ENCODE data around the gene FIBP.

The FIBP gene

GRCh38 chr11:65892661-65893317 lies 4.5 kb upstream of the FIBP start:
- no peak for TF ChIP-seq EGR1 (IDR thresholded peaks at IDR 0.05)
- no peak for TF ChIP-seq CREB1 (IDR thresholded peaks at IDR 0.05; ENCODE audit: low read depth)
- TF ChIP-seq CEBPB (IDR thresholded peaks at IDR 0.05): no peak
- TF ChIP-seq MAX (IDR thresholded peaks at IDR 0.05): no peak
- no peak for TF ChIP-seq FOXM1 (IDR thresholded peaks at IDR 0.05; ENCODE audit: borderline replicate concordance, low read depth)
- no peak for TF ChIP-seq TEAD4 (IDR thresholded peaks at IDR 0.05)
- TF ChIP-seq TAF1 (IDR thresholded peaks at IDR 0.05; ENCODE audit: low read depth): no peak
- TF ChIP-seq, protein P1, sequence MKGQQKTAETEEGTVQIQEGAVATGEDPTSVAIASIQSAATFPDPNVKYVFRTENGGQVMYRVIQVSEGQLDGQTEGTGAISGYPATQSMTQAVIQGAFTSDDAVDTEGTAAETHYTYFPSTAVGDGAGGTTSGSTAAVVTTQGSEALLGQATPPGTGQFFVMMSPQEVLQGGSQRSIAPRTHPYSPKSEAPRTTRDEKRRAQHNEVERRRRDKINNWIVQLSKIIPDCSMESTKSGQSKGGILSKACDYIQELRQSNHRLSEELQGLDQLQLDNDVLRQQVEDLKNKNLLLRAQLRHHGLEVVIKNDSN (IDR thresholded peaks at IDR 0.05): no peak
- no peak for TF ChIP-seq YY1 (IDR thresholded peaks at IDR 0.05; ENCODE audit: low read depth)
- TF ChIP-seq TCF12 (IDR thresholded peaks at IDR 0.05; ENCODE audit: low read depth): no peak
- TF ChIP-seq REST (IDR thresholded peaks at IDR 0.05; ENCODE audit: low read depth): no peak
- TF ChIP-seq ZBTB7A (IDR thresholded peaks at IDR 0.05; ENCODE audit: low read depth): no peak
- no peak for TF ChIP-seq RAD21 (IDR thresholded peaks at IDR 0.05; ENCODE audit: low read depth)
- no peak for TF ChIP-seq EP300 (IDR thresholded peaks at IDR 0.05; ENCODE audit: borderline replicate concordance)
- TF ChIP-seq NFIC (IDR thresholded peaks at IDR 0.05): no peak

DNA sequence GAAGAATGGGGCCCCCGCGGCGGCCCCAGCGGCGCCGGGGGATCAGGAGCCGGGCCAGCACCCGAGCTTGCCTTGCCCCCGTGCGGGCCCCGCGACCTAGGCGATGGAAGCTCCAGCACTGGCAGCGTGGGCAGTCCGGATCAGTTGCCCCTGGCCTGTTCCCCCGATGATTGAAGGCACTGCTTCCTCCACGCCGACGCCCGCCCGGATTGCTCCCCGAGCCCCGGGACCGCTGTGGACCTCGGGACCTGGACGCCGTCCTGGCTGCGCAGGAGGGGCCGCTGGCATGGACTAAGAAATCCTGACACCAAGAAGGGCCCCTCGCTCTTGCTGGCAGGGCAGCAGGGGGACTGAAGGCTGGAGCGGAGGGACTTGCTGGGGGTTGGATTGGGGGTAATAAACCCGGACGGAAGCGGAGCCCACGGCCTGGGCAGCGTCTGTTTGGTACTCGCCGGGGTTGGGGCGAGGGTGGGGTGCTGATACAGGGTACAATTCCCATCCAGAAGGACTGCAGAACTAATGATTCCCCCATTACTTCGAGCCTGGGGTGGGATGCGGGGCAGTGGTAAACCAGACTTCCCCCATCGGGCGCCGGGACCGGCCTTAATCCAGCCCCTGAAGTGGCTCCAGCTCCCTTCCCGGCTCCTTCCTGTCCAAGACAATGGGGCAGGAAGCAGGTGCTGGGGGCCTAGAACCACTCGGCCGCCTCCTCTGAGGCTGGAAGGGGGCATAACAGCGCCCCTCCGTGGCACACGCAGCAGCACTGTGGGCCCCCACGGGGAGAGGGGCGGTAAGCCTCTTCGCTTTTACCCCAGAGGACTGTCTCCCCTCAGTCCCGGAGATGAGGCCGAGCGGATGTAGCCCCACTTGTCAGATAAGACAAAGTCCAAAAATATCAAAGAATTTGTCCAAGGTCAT lies 3.2 kb upstream of the FIBP start:
- TF ChIP-seq CREB1 (IDR thresholded peaks at IDR 0.05; ENCODE audit: low read depth) (no peak), MAX (IDR thresholded peaks at IDR 0.05) (no peak), EGR1 (IDR thresholded peaks at IDR 0.05) (no peak), TCF12 (IDR thresholded peaks at IDR 0.05; ENCODE audit: low read depth) (no peak), NFIC (IDR thresholded peaks at IDR 0.05) (no peak), CEBPB (IDR thresholded peaks at IDR 0.05) (no peak), ZBTB7A (IDR thresholded peaks at IDR 0.05; ENCODE audit: low read depth) (no peak)

DNA sequence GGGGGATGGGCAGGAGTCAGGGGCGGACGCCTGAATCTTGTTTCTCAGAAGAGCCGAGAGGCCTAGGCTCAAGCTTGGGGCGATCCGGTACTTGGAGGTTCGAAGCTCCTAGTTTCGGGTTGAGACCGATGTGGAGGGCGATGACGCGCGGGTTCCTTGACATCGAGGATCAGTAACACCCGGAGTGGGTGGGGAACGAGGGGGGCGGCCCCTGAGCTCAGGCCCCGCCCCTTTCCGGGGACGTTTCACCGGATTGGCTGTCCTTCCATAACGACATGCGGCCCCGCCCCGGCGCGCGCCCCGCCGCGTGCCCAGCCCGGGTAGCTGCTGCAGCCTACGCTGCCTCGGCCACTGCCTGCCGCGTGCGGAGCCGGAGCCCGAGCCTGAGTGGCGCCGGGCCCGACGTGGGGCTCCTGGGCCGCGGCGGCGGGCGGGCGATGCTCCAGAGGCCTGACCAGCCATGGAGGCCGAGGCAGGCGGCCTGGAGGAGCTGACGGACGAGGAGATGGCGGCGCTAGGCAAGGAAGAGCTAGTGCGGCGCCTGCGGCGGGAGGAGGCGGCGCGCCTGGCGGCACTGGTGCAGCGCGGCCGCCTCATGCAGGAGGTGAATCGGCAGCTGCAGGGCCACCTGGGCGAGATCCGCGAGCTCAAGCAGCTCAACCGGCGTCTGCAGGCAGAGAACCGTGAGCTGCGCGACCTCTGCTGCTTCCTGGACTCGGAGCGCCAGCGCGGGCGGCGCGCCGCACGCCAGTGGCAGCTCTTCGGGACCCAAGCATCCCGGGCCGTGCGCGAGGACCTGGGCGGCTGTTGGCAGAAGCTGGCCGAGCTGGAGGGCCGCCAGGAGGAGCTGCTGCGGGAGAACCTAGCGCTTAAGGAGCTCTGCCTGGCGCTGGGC lies 2.3 kb upstream of the FIBP start, which contains the start of gene CCDC85B:
Gene CCDC85B, plus strand, starts transcription at position 350 of the 895 bp plus-strand sequence. Its CDS starts 111 bp downstream, at position 461.
- TF ChIP-seq EP300 (IDR thresholded peaks at IDR 0.05; ENCODE audit: borderline replicate concordance) (no peak; the same call in 1 of the 2 replicates), TAF1 (IDR thresholded peaks at IDR 0.05; ENCODE audit: low read depth) (peak; percentile 60; the same call in 1 of the 2 replicates), NFIC (IDR thresholded peaks at IDR 0.05) (peak; percentile 54; the same call in 1 of the 2 replicates), REST (IDR thresholded peaks at IDR 0.05; ENCODE audit: low read depth) (no peak), TCF12 (IDR thresholded peaks at IDR 0.05; ENCODE audit: low read depth) (peak; percentile 54), CEBPB (IDR thresholded peaks at IDR 0.05) (no peak), CREB1 (IDR thresholded peaks at IDR 0.05; ENCODE audit: low read depth) (no peak), RAD21 (IDR thresholded peaks at IDR 0.05; ENCODE audit: low read depth) (no peak), YY1 (IDR thresholded peaks at IDR 0.05; ENCODE audit: low read depth) (peak; percentile 46), EGR1 (IDR thresholded peaks at IDR 0.05) (no peak; the same call in 1 of the 2 replicates), TEAD4 (IDR thresholded peaks at IDR 0.05) (no peak), MAX (IDR thresholded peaks at IDR 0.05) (peak; percentile 98), ZBTB7A (IDR thresholded peaks at IDR 0.05; ENCODE audit: low read depth) (no peak), FOXM1 (IDR thresholded peaks at IDR 0.05; ENCODE audit: borderline replicate concordance, low read depth) (no peak)
- TF ChIP-seq, protein P1 (IDR thresholded peaks at IDR 0.05): no peak

DNA sequence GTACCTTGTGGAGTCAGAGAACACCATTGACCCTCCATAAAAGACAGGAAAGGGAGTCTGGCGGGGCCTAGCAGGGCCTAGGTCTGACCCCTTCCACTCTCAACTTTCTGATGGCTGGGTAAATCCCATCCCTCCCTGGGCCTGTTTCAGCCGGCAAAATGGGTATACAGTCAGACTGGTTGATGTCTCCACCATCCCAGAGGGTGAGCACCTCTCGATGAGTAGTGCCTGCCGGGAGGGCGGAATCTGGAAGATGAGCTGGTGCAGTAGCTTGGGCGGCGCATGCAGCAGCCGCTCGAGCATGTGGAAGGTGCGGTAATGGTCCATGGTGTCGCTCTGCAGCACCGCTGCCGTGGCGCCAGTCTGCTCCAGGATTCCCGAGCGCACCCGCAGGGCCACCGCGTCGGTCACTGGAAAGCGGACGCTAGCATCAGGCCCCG lies 528 bp downstream of the FIBP start:
- TF ChIP-seq, protein P1 (IDR thresholded peaks at IDR 0.05): no peak
- TF ChIP-seq RAD21 (IDR thresholded peaks at IDR 0.05; ENCODE audit: low read depth): no peak
- no peak for TF ChIP-seq NFIC (IDR thresholded peaks at IDR 0.05)
- TF ChIP-seq MAX (IDR thresholded peaks at IDR 0.05): no peak
- TF ChIP-seq ZBTB7A (IDR thresholded peaks at IDR 0.05; ENCODE audit: low read depth): no peak
- TF ChIP-seq CREB1 (IDR thresholded peaks at IDR 0.05; ENCODE audit: low read depth): no peak
- TF ChIP-seq TAF1 (IDR thresholded peaks at IDR 0.05; ENCODE audit: low read depth): no peak
- TF ChIP-seq FOXM1 (IDR thresholded peaks at IDR 0.05; ENCODE audit: borderline replicate concordance, low read depth): no peak
- no peak for TF ChIP-seq TEAD4 (IDR thresholded peaks at IDR 0.05)
